Choroid plexus epithelial cell (primary cell): ENCODE data around the gene LMNTD1.
"Not testable (repeated sequence)": the region's sequence is repeated elsewhere in the genome, so short reads cannot be mapped to it uniquely, and the experiment has no call there.

Experiments used
- DNase-seq: peaks from one replicate; pipeline ENCODE4 v3.0.0-alpha.2; 2010; ENCODE audit warnings: low read depth
- H3K4me3 ChIP-seq: 2 replicates; pipeline ENCODE4 v1.5.1; 2011; ENCODE audit warnings: low read depth, mild to moderate bottlenecking, control low read depth, low read length, moderate library complexity
- TF ChIP-seq, protein P1 (sequence below): conservative IDR thresholded peaks from 2 replicates; pipeline ENCODE4 v1.5.1; 2011; ENCODE audit warnings: low read depth, mild to moderate bottlenecking, control low read depth, inconsistent platforms, low read length, moderate library complexity

The LMNTD1 gene

GRCh38 chr12:25433581-25434325 is 119.3 kb downstream of the LMNTD1 start:
- H3K4me3 ChIP-seq = no peak overlapping the region
- peak; percentile 61 for DNase-seq
- TF ChIP-seq, protein P1, sequence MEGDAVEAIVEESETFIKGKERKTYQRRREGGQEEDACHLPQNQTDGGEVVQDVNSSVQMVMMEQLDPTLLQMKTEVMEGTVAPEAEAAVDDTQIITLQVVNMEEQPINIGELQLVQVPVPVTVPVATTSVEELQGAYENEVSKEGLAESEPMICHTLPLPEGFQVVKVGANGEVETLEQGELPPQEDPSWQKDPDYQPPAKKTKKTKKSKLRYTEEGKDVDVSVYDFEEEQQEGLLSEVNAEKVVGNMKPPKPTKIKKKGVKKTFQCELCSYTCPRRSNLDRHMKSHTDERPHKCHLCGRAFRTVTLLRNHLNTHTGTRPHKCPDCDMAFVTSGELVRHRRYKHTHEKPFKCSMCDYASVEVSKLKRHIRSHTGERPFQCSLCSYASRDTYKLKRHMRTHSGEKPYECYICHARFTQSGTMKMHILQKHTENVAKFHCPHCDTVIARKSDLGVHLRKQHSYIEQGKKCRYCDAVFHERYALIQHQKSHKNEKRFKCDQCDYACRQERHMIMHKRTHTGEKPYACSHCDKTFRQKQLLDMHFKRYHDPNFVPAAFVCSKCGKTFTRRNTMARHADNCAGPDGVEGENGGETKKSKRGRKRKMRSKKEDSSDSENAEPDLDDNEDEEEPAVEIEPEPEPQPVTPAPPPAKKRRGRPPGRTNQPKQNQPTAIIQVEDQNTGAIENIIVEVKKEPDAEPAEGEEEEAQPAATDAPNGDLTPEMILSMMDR = no peak

DNA sequence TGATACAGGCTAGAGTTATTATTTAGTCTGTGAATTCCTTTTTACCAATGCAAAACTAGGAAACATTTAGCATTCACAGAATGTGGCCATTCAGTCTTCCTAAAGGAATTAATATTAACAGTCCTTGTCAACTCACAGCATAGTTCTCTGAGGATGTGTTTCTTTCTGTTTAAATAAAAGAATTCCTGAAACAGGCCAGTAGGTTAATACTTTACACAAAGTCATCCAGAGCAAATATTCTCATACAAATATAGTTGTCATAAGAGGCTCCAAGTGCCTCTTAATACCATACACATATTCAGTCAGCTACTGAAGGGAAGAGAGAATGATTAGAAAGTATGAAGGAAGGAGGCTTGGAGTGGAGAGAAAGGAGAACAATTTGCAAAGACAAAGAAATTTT is 120.1 kb downstream of the LMNTD1 start:
- H3K4me3 ChIP-seq = no peak overlapping the region
- TF ChIP-seq, protein P1 = no peak

DNA sequence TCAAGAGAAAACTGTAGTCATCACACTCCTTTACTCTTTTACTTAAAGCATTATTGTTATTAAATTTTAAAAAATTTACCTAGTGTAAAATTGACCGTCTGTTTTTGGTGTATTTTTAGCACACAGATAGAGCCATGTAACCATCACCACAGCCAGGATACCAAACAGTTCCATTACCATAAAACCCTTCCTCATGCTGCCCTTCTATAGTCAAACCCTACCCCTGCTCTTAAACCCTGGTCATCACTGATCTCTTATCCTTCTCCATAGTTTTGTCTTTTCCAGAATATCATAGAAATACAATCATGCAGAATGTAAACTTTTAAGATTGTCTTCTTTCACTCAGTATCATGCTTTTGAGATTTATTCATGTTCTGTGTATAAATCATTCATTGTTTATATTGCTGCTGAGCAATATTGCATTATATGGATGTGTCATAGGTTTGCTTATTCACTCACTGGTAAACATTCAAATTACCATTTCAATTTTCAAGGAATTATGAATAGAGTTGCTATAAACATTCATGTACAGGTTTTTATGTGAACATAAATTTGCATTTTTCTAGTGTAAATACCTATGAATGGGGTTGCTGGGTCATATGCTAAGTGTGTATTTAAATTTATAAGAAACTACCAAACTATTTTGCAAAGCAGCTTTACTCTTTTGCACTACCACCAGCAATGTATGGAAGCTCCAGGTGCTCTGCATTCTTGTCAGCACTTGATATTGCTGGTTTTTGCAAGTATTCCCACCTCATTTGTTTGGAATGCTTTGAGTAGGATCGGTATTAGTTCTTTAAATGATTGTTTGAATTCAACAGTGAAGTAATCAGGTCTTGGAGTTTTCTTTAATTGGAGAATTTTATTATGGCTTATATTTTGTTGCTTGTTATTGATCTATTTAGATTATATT is 125.5 kb downstream of the LMNTD1 start:
- TF ChIP-seq, protein P1 = no peak

More for the DNA sequence above, 120.1 kb downstream of the LMNTD1 start:
- DNase-seq = no peak

GRCh38 chr12:25426821-25427220 is 126.3 kb downstream of the LMNTD1 start:
- DNase-seq, H3K4me3 ChIP-seq: not testable (repeated sequence)

More for the DNA sequence above, 125.5 kb downstream of the LMNTD1 start:
- H3K4me3 ChIP-seq = no peak overlapping the region
- no peak for DNase-seq
